DOHH2 (cell line): ENCODE results near the gene PAPOLG.
A peak's percentile ranks its signal among the peaks of the same experiment; 100 is the strongest.

ENCODE experiments used
- H3F3A ChIP-seq: fragments of 200-600 bp; sonication (generic), shearing (Covaris generic); 2 replicates; pipeline ENCODE4 v1.6.0; 2016; ENCODE audit warnings: antibody characterized with exemption, mild to moderate bottlenecking; ENCODE audit not compliant: control insufficient read depth, insufficient read depth
- H3K27ac ChIP-seq: fragments of 200-600 bp; sonication (generic); 2 replicates; pipeline ENCODE4 v1.5.1; 2014; ENCODE audit warnings: low read depth, mild to moderate bottlenecking, low read length, moderate library complexity
- H3K27me3 ChIP-seq: fragments of 200-600 bp; sonication (generic); 2 replicates; pipeline ENCODE4 v1.6.1; 2014; ENCODE audit warnings: mild to moderate bottlenecking, low read length, mixed read lengths; ENCODE audit not compliant: control insufficient read depth
- H3K36me3 ChIP-seq: fragments of 200-600 bp; sonication (generic); 2 replicates; pipeline ENCODE4 v1.6.1; 2014; ENCODE audit warnings: mild to moderate bottlenecking, low read length, moderate library complexity, mixed read lengths; ENCODE audit not compliant: control insufficient read depth
- H3K4me1 ChIP-seq: fragments of 200-600 bp; sonication (generic); 2 replicates; pipeline ENCODE4 v1.6.1; 2014; ENCODE audit warnings: mild to moderate bottlenecking, low read length, mixed read lengths; ENCODE audit not compliant: control insufficient read depth
- H3K4me2 ChIP-seq: fragments of 200-600 bp; sonication (generic); 2 replicates; pipeline ENCODE4 v1.6.0; 2014; ENCODE audit warnings: mild to moderate bottlenecking, low read length, moderate library complexity
- H3K4me3 ChIP-seq: fragments of 200-600 bp; sonication (generic); 2 replicates; pipeline ENCODE4 v1.5.1; 2014; ENCODE audit warnings: mild to moderate bottlenecking, low read length, mixed read lengths
- H3K79me2 ChIP-seq: fragments of 200-600 bp; sonication (generic); 2 replicates; pipeline ENCODE4 v1.6.1; 2014; ENCODE audit warnings: mild to moderate bottlenecking, low read length, mixed read lengths; ENCODE audit not compliant: control insufficient read depth
- H3K9me2 ChIP-seq: fragments of 200-600 bp; sonication (generic); replicated peaks from 2 replicates; pipeline ENCODE4 v1.6.1; 2014; ENCODE audit warnings: mild to moderate bottlenecking, low read length, mixed read lengths; ENCODE audit not compliant: control insufficient read depth
- H3K9me3 ChIP-seq: fragments of 200-600 bp; sonication (generic); 2 replicates; pipeline ENCODE4 v1.6.1; 2014; ENCODE audit warnings: antibody characterized with exemption, low read length, mixed read lengths; ENCODE audit not compliant: control insufficient read depth, insufficient read depth
- H4K20me1 ChIP-seq: fragments of 200-600 bp; sonication (generic); 2 replicates; pipeline ENCODE4 v1.6.0; 2014; ENCODE audit warnings: low read depth, mild to moderate bottlenecking, antibody characterized with exemption, low read length, moderate library complexity; ENCODE audit not compliant: control insufficient read depth, insufficient read depth
- EZH2phosphoT487 ChIP-seq: fragments of 200-600 bp; sonication (generic); IDR thresholded peaks from 2 replicates; pipeline ENCODE4 v1.6.1; 2017; ENCODE audit warnings: borderline replicate concordance, mild to moderate bottlenecking, antibody characterized with exemption, low read length, moderate library complexity, mixed read lengths
- TF ChIP-seq, protein P1 (sequence below): fragments of 200-600 bp; sonication (generic); IDR thresholded peaks from one replicate; pipeline ENCODE4 v1.5.1; 2014; ENCODE audit warnings: antibody characterized with exemption, mild to moderate bottlenecking, low read depth, low read length; ENCODE audit not compliant: poor library complexity, severe bottlenecking

Gene PAPOLG

DNA sequence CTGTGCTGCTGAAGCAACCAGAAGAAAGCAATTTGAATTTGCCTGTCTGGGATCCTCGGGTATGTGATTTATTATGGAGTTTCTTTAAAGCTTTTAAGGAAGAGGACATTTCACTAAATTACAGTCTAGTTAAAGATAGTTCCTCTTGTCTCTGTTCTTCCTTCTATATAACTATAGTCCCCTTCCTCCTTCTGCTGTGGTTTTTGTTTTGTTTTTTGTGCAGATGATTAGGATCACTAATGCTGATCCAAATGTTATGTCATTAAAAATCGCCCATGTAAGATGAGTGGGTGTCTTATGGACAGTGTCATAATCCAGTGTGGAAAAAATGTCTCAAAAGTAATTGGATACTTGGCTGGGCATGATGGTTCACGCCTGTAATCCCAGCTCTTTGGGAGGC lies 24.7 kb downstream of the PAPOLG start:
- Histone ChIP-seq H3K27ac (no peak overlapping the region), H3K36me3 (peaks cover 74% of the 10 kb centered on the region), H3K4me1 (no peaks in the 10 kb centered on the region), H3K4me2 (no peak overlapping the region), H3K27me3 (no peaks in the 10 kb centered on the region), H3K4me3 (no peak overlapping the region), H3F3A (0 out of 2 replicates have a peak, but pooled peaks cover 3% of the 10 kb centered on the region), H4K20me1 (no peaks in the 10 kb centered on the region), H3K9me2 (no peaks in the 10 kb centered on the region), H3K9me3 (no peaks in the 10 kb centered on the region), H3K79me2 (no peaks in the 10 kb centered on the region)
- no peak for TF ChIP-seq EZH2phosphoT487
- TF ChIP-seq, protein P1, sequence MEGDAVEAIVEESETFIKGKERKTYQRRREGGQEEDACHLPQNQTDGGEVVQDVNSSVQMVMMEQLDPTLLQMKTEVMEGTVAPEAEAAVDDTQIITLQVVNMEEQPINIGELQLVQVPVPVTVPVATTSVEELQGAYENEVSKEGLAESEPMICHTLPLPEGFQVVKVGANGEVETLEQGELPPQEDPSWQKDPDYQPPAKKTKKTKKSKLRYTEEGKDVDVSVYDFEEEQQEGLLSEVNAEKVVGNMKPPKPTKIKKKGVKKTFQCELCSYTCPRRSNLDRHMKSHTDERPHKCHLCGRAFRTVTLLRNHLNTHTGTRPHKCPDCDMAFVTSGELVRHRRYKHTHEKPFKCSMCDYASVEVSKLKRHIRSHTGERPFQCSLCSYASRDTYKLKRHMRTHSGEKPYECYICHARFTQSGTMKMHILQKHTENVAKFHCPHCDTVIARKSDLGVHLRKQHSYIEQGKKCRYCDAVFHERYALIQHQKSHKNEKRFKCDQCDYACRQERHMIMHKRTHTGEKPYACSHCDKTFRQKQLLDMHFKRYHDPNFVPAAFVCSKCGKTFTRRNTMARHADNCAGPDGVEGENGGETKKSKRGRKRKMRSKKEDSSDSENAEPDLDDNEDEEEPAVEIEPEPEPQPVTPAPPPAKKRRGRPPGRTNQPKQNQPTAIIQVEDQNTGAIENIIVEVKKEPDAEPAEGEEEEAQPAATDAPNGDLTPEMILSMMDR: no peak

DNA sequence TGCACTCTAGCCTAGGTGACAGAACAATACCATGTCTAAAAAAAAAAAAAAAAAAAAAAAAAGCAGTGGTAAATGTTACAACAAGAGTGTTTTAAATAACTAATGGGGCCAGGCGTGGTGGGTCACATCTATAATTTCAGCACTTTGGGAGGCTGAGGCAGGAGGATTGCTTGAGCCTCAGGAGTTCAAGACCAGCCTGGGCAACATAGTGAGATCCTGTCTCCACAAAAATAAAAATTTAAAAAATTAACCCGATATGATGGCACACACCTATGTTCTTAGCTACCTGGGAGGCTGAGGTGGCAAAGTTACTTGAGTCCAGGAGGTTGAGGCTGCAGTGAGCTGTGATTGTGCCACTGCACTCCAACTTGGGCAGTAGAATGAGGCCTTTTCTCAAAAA lies 37.1 kb downstream of the PAPOLG start:
- peaks cover 22% of the 10 kb centered on the region for H3F3A ChIP-seq
- no peaks in the 10 kb centered on the region for H3K9me3 ChIP-seq
- H3K4me2 ChIP-seq: no peak overlapping the region
- H3K4me3 ChIP-seq: no peak overlapping the region
- no peaks in the 10 kb centered on the region for H3K27me3 ChIP-seq
- no peaks in the 10 kb centered on the region for H3K9me2 ChIP-seq
- TF ChIP-seq EZH2phosphoT487: no peak
- TF ChIP-seq, protein P1: no peak
- H4K20me1 ChIP-seq: 0 out of 2 replicates have a peak, but pooled peaks cover 3% of the 10 kb centered on the region
- peaks cover 33% of the 10 kb centered on the region for H3K4me1 ChIP-seq
- H3K36me3 ChIP-seq: peaks cover 73% of the 10 kb centered on the region
- H3K27ac ChIP-seq: no peak overlapping the region
- H3K79me2 ChIP-seq: peaks cover 5% of the 10 kb centered on the region; the same call in 1 of the 2 replicates

DNA sequence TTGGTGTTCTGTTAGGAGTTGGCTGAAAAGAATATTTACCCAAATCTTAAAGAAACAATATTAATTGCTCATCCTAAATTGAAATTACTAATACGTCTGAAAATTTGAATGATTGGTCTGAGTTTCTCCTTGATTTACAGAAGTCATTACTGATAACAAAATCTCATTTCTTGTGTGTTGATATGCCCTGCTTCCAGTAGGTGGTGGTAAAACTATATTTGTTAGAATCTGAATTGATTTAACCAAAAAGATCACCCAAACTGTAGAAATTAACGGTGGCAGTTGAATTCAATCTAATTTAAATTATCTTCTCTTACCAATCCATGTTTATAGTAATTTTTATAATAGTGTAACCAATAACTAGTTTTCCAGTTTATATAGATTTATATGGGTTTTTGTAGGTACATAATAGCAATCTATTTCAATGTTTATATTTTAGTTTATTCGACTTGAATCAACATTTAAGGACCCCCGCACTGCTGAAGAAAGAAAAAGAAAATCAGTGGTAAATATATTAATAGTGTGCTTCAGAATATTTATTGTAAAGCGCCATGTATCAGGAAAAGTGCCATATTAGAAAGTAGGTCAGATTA lies 38.3 kb downstream of the PAPOLG start:
- peaks cover 33% of the 10 kb centered on the region for H3K4me1 ChIP-seq
- H3K9me2 ChIP-seq: no peaks in the 10 kb centered on the region
- peaks cover 76% of the 10 kb centered on the region for H3K36me3 ChIP-seq
- H3K4me3 ChIP-seq: no peak overlapping the region
- H3K27me3 ChIP-seq: no peaks in the 10 kb centered on the region
- H3K4me2 ChIP-seq: no peak overlapping the region
- H3K27ac ChIP-seq: no peak overlapping the region
- H3F3A ChIP-seq: peaks cover 25% of the 10 kb centered on the region
- TF ChIP-seq EZH2phosphoT487: no peak
- TF ChIP-seq, protein P1: peak; percentile 76
- H3K79me2 ChIP-seq: peaks cover 5% of the 10 kb centered on the region; the same call in 1 of the 2 replicates
- H4K20me1 ChIP-seq: 0 out of 2 replicates have a peak, but pooled peaks cover 3% of the 10 kb centered on the region
- no peaks in the 10 kb centered on the region for H3K9me3 ChIP-seq
